HPDE6-E6E7 (cell line): ENCODE measurements around the gene MBNL3.
"Not testable (repeated sequence)": the region's sequence is repeated elsewhere in the genome, so short reads cannot be mapped to it uniquely, and the experiment has no call there.

ENCODE experiments used
- DNase-seq: peaks from one replicate; pipeline ENCODE4 v3.0.0; 2011; ENCODE audit warnings: missing footprints; ENCODE audit errors: extremely low spot score

MBNL3 gene

DNA sequence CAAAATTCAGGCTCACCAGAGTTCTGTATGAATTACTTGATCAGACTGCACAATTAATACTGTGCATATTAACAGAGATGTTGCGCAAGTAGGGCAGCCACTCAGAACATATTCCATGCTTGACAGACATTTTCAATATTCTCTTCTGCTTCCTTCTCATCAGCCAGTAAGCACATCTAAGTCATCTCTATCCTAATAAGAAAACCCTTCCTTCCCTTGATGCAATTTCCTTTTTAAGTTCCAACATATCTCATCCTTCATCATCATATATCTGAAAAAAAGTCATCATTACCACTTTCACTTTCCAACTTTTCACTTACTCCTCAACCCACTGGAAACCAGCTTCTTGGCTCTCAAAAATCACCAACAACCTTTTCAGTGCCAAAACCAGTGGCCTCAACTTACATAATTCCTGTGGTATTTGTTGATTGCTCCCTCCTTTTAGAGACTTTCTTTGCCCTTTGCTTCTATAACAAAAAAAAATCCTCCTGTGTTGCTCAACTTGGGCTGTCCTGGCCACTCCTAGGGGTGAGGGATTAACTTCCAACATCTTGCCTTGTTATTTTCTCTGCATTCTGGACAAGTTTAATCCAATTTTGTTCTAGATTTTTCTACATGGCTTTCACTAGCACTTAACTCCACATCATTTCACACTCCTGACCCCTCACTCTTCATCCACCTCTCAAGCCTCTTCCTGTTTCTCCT, 14.1 kb downstream of the MBNL3 start:
- no peak for DNase-seq

- DNase-seq = no peak
Measured at GRCh38 chrX:132472397-132472796, 16.4 kb downstream of the MBNL3 start.

- DNase-seq = no peak
Measured at GRCh38 chrX:132470831-132471230, 18.0 kb downstream of the MBNL3 start.

DNA sequence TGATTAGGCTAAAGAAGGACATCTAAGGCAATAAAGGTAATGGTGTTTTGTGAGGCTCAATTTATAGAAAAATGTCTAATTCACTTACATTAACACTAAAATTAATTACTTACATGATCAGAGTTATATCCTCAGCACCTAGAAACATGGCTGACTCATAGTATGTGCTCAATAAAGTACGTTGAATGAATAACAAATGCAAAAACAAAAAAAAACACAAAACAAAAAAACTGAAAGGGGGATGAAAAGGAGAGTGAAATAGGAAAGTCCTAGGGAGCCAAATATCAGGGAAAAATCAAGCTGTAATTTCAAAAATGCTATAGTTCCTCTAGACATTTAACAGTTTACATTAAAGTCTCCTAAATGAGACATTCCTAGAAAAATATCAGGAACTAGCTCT, 18.7 kb downstream of the MBNL3 start:
- DNase-seq = no peak

DNA sequence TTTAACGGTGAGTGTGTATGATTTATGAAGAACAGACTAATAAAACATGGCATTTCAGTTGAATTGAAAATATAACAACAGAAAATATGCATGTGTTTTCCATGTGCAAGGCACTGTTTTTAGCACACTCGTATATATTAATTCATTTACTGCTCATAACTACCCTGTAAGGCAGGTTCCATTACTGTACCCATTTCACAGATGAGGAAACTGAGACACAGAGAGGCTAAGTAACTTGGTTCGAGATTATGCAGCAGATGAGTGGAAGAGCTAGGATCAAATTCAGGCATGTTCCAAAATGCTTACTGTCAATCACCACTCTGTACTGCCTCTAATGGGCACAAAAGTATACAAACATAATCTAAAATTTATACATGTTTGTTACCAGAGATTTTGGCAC, 20.4 kb downstream of the MBNL3 start:
- DNase-seq = no peak

DNA sequence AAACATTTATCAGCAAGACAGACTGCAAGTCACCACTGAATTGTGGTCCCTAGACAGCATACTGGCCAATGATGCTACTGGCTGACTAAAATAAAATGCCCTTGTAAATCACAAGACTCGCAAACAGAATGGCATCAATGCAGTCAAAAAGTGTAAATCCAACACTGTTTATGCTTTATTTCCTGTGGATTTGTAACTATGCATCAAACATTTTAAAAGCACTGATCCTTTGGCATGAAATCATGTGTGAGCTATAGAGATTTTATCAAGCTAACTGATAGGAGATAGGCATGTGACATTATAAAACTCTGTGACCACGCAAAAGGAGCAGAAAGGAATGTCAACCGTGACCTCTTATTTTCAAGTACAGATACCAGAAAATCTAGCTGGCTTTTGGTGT, 20.8 kb downstream of the MBNL3 start:
- DNase-seq = no peak

GRCh38 chrX:132467026-132467425, 21.8 kb downstream of the MBNL3 start:
- DNase-seq = no peak

GRCh38 chrX:132463411-132463810, 25.4 kb downstream of the MBNL3 start:
- DNase-seq = no peak

DNA sequence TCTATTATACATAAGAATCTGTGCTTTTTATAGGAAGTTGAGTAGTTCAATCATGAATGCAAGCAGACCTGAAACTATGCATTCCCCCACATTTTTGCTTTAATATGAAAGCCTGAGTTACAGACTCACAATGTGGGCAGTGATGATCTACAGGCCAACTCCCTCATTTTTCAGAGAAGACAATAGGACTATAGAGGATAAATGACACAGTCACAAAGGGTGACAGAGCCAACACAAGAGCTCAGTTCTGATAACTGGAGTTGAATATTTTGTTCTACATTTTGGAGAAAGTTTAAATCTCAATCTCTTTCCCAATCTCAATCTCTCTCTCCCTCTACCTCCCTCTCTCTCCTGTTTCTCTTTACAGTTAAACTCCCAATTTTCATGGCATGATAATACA, 27.0 kb downstream of the MBNL3 start:
- DNase-seq = no peak

GRCh38 chrX:132452911-132453550, 35.8 kb downstream of the MBNL3 start:
- DNase-seq = no peak

GRCh38 chrX:132445909-132446308, 42.9 kb downstream of the MBNL3 start:
- DNase-seq = not testable (repeated sequence)

DNA sequence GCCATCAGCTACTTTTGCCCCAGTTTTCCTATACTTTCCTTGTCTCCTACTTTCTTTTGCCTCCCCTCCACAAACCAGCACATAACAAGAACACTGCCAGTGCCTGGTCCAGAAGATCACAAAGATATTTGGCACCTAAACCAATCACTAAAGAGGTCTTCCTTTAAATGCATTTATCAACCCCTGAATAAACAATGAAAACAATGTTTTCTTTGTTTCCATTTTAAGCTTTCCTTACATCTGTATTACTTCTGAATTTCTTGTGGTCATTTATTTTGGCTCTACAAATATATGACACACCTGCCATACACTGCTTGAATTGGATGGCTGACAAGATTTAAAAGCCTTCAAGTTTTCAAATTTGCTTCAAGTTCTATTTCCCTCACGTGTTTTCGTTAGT, 43.9 kb downstream of the MBNL3 start:
- no peak for DNase-seq

DNA sequence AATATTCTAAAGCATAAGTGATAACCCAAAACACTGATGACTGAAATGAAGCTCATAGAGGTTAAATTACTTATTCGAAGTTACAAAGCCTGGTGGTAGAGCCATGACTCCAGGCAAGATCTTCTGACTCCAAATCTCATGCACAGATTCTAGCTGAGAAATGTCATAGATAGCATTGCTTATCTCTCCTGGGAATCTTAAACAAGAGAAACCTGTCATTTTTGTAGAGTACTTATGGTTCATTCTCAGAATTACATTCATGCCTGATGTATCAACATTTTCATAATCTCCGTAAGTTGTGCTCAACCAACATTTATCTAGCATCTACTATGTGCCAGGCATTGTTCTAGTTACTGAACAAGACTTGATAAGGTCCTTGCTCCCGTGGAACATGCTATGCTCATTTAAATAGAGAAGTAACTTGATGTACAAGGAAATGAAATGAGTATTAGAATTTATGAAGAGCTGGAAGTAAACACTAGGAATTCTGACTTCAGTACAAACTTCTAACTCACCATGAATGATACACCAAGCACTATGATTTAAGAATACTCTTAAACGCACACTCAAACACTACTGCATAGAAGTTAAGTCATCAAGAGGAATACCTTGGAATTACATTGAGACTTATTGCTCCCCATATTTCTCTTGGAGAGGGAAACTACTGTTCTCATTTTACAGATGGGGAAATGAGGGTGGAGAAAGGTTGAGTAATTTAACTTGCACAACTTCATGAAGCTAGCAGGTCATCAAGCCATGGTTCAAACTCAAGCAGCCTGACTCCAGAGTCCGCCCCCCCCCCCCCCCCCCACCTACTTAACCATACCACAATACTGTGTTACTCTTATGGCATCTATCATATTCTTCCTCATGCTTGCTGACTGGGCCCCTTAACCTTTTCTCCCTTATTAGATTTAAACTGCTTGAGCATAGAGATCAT, 45.4 kb downstream of the MBNL3 start:
- DNase-seq = no peak

- DNase-seq = no peak
Measured at GRCh38 chrX:132442691-132443090, 46.1 kb downstream of the MBNL3 start.

DNA sequence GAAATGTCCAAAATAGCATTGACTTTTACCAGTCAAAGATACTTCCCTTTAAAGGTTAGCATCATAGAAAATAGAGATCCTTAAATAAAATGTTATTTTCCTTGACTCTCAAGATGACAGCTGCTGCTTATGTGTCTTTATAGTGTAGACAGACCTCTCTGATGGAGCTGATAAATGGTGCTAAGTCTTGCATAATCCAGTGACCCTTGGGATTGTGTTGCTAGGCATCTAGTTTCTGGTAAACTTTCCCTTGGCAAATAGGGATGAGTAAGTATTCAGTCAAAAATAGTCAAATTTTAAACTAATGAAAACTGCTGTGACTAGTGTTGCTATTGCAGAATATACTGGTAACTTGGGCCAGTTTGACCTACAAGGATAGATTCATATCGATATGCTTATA, 53.6 kb downstream of the MBNL3 start:
- no peak for DNase-seq

GRCh38 chrX:132433551-132433950, 55.3 kb downstream of the MBNL3 start:
- no peak for DNase-seq

- DNase-seq = no peak
Measured at GRCh38 chrX:132433001-132433400, 55.8 kb downstream of the MBNL3 start.

- DNase-seq = no peak
Measured at GRCh38 chrX:132428896-132429295, 59.9 kb downstream of the MBNL3 start.

- DNase-seq = no peak
Measured at GRCh38 chrX:132426695-132427281, 62.0 kb downstream of the MBNL3 start.

- no peak for DNase-seq
Measured at GRCh38 chrX:132425744-132426318, 63.0 kb downstream of the MBNL3 start.

DNA sequence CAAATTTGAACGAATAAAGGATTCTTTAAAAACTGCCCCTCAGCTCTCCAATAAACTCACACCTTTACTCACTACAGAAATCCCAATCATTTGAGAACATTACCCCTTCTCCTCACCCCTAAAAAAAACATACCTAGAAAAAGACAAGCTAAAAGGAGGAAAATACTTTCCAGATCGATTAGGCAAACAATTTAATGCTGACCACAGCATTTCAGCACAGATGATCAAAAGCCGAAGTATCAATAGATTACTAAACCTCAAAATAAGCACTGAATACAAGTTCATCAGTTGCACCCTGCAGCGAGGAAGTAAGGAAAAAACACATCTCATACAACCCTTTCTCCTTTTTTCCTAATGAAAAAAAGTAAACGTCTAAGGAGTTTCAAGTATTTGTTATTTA, 65.5 kb downstream of the MBNL3 start:
- no peak for DNase-seq

GRCh38 chrX:132415012-132415411, 73.8 kb downstream of the MBNL3 start:
- DNase-seq = no peak
